ENCODE results near the gene RSKR.

GRCh38 chr17:28616281-28616680 lies 2.3 kb upstream of the RSKR start:
- TF ChIP-seq SPI1 (IDR thresholded peaks at IDR 0.05; ENCODE audit: low read depth, low read length) = no peak
- no peak for TF ChIP-seq TAF1 (IDR thresholded peaks at IDR 0.05; ENCODE audit: low read depth, low read length)
- TF ChIP-seq POLR2AphosphoS5 (IDR thresholded peaks at IDR 0.05; ENCODE audit: low read depth, low read length) = no peak
- no peak for TF ChIP-seq POLR2A (IDR thresholded peaks at IDR 0.05; ENCODE audit: low read depth, low read length)

All from GM12891 (cell line).